NCI-H1092 treated with DMSO at 0.1 percent for 48 hours (cell line): ENCODE results near the gene PSMD14.

Source experiments
- DNase-seq: peaks from one replicate; lab custom pipeline; 2025; lab: John Stamatoyannopoulos, UW

Gene PSMD14

GRCh38 chr2:161418715-161419637, 110.8 kb downstream of the PSMD14 start:
- DNase-seq = no peak

GRCh38 chr2:161419638-161420190, 111.5 kb downstream of the PSMD14 start:
- no peak for DNase-seq

GRCh38 chr2:161420406-161421074, 112.3 kb downstream of the PSMD14 start:
- no peak for DNase-seq

- DNase-seq = no peak
Measured at GRCh38 chr2:161421686-161422085, 113.5 kb downstream of the PSMD14 start.

GRCh38 chr2:161422816-161423403, 114.7 kb downstream of the PSMD14 start:
- DNase-seq = no peak

- no peak for DNase-seq
Measured at GRCh38 chr2:161423421-161424393, 115.5 kb downstream of the PSMD14 start.

GRCh38 chr2:161424394-161424769, 116.2 kb downstream of the PSMD14 start:
- DNase-seq = no peak

- DNase-seq = no peak
Measured at GRCh38 chr2:161424891-161425727, 116.9 kb downstream of the PSMD14 start.

GRCh38 chr2:161425728-161426454, 117.7 kb downstream of the PSMD14 start:
- DNase-seq = no peak

- DNase-seq = no peak
Measured at GRCh38 chr2:161426455-161426921, 118.3 kb downstream of the PSMD14 start.

GRCh38 chr2:161426922-161427663, 118.9 kb downstream of the PSMD14 start:
- no peak for DNase-seq

GRCh38 chr2:161427664-161428587, 119.7 kb downstream of the PSMD14 start:
- DNase-seq = no peak

- DNase-seq = no peak
Measured at GRCh38 chr2:161430386-161430785, 122.2 kb downstream of the PSMD14 start.

- DNase-seq = no peak
Measured at GRCh38 chr2:161432107-161432506, 123.9 kb downstream of the PSMD14 start.

GRCh38 chr2:161434118-161434517, 125.9 kb downstream of the PSMD14 start:
- DNase-seq = no peak

GRCh38 chr2:161436411-161436810, 128.2 kb downstream of the PSMD14 start:
- DNase-seq = no peak

GRCh38 chr2:161438598-161438997, 130.4 kb downstream of the PSMD14 start:
- DNase-seq = no peak

- DNase-seq = no peak
Measured at GRCh38 chr2:161445097-161445496, 136.9 kb downstream of the PSMD14 start.
